Prostate gland (tissue), 2 donors: ENCODE measurements around the gene BCAS3.
"Not testable (repeated sequence)": the region's sequence is repeated elsewhere in the genome, so short reads cannot be mapped to it uniquely, and the experiment has no call there.

Experiments
- POLR2A ChIP-seq: fragments of 450-650 bp; IDR thresholded peaks from one replicate; pipeline ENCODE4 v1.6.1; 2016; ENCODE audit warnings: antibody characterized with exemption, mild to moderate bottlenecking
- TF ChIP-seq, protein P1 (sequence below), 4 experiments: fragments of 200-600 bp in 2 of 4; fragments of 450-650 bp in 2 of 4; sonication (generic) in 2 of 4; IDR thresholded peaks; 1 replicate in 3 of 4; 2 replicates in 1 of 4; pipeline ENCODE4 v1.5.1; 2016 to 2019; ENCODE audit warnings: antibody characterized with exemption in 4 of 4, mild to moderate bottlenecking in 2 of 4, moderate library complexity in 2 of 4

DNA sequence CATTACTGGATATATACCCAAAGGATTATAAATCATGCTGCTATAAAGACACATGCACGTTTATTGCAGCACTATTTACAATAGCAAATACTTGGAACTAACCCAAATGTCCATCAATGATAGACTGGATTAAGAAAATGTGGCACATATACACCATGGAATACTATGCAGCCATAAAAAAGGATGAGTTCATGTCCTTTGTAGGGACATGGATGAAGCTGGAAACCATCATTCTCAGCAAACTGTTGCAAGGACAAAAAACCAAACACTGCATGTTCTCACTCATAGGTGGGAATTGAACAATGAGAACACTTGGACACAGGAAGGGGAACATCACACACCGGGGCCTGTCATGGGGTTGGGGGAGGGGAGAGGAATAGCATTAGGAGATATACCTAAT lies 137.3 kb downstream of the BCAS3 start:
- TF ChIP-seq, protein P1, sequence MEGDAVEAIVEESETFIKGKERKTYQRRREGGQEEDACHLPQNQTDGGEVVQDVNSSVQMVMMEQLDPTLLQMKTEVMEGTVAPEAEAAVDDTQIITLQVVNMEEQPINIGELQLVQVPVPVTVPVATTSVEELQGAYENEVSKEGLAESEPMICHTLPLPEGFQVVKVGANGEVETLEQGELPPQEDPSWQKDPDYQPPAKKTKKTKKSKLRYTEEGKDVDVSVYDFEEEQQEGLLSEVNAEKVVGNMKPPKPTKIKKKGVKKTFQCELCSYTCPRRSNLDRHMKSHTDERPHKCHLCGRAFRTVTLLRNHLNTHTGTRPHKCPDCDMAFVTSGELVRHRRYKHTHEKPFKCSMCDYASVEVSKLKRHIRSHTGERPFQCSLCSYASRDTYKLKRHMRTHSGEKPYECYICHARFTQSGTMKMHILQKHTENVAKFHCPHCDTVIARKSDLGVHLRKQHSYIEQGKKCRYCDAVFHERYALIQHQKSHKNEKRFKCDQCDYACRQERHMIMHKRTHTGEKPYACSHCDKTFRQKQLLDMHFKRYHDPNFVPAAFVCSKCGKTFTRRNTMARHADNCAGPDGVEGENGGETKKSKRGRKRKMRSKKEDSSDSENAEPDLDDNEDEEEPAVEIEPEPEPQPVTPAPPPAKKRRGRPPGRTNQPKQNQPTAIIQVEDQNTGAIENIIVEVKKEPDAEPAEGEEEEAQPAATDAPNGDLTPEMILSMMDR (IDR thresholded peaks at IDR 0.05) = not testable (repeated sequence)
- TF ChIP-seq POLR2A = not testable (repeated sequence)
